ENCODE results near the gene DTHD1.

Gene DTHD1

GRCh38 chr4:36391411-36391810 lies 110.0 kb downstream of the DTHD1 start:
- TF ChIP-seq Cebpa-rat (IDR thresholded peaks at IDR 0.05): no peak
- H3K4me2 ChIP-seq: no peak overlapping the region
- H3K27me3 ChIP-seq: no peaks in the 10 kb centered on the region
- no peaks in the 10 kb centered on the region for H3K9me3 ChIP-seq (replicated peaks in 1 of 11)
- H3K4me3 ChIP-seq: no peak overlapping the region
- H4K20me1 ChIP-seq: no peaks in the 10 kb centered on the region
- H3K36me3 ChIP-seq: no peaks in the 10 kb centered on the region
- H3K27ac ChIP-seq: no peak overlapping the region
- peaks cover 4 to 10% (median 5%) of the 10 kb centered on the region in 10 experiments for H3K4me1 ChIP-seq
- no peak overlapping the region for H3K9ac ChIP-seq

GRCh38 chr4:36392024-36392423 lies 110.6 kb downstream of the DTHD1 start:
- no peak for TF ChIP-seq Cebpa-rat (IDR thresholded peaks at IDR 0.05)
- peaks cover 0 to 4% (median 0%) of the 10 kb centered on the region in 10 experiments; a peak in 5 of 20 replicates for H3K4me1 ChIP-seq
- no peak overlapping the region for H3K9ac ChIP-seq
- no peaks in the 10 kb centered on the region for H4K20me1 ChIP-seq
- H3K4me3 ChIP-seq: no peak overlapping the region
- H3K36me3 ChIP-seq: no peaks in the 10 kb centered on the region
- H3K27ac ChIP-seq: no peak overlapping the region
- H3K27me3 ChIP-seq: no peaks in the 10 kb centered on the region
- no peak overlapping the region for H3K4me2 ChIP-seq
- H3K9me3 ChIP-seq (replicated peaks in 1 of 11): no peaks in the 10 kb centered on the region

- Histone ChIP-seq H3K27ac (no peak overlapping the region), H3K9ac (no peak overlapping the region), H4K20me1 (no peaks in the 10 kb centered on the region), H3K4me2 (no peak overlapping the region), H3K9me3 (replicated peaks in 1 of 11) (no peaks in the 10 kb centered on the region), H3K27me3 (no peaks in the 10 kb centered on the region), H3K36me3 (no peaks in the 10 kb centered on the region), H3K4me1 (no peaks in the 10 kb centered on the region), H3K4me3 (no peak overlapping the region)
- no peak for TF ChIP-seq Cebpa-rat (IDR thresholded peaks at IDR 0.05)
These were observed 111.5 kb downstream of the DTHD1 start for GRCh38 chr4:36392916-36393315.

Data from BLaER1 treated with 17β-estradiol and CSF1 and Interleukin-3, amounts not matched to agents 10 nM and 100 nM (cell line).